Lower lobe of right lung (tissue), 2 donors: ENCODE results near the gene RECQL. TPM values are rescaled to one million over a fixed set of nuclear protein-coding genes. Genes with fewer than 3 reads are reported as not detected.

Experiments
- ATAC-seq, 2 donors: fragments of 200-7000 bp; cut with Tn5 transposase; one replicate each; pipeline ENCODE4 v1.9.1; 2020 to 2022; ENCODE audit warnings: mild to moderate bottlenecking in 2 of 2, moderate library complexity in 2 of 2
- DNase-seq: peaks from one replicate; pipeline ENCODE4 v3.0.0-alpha.2; 2020
- H3K27ac ChIP-seq: fragments of 200-600 bp; one replicate; pipeline ENCODE4 v1.8.0; 2022
- H3K27me3 ChIP-seq: fragments of 200-600 bp; one replicate; pipeline ENCODE4 v1.8.0; 2022; ENCODE audit warnings: low read depth
- H3K36me3 ChIP-seq: fragments of 200-600 bp; one replicate; pipeline ENCODE4 v1.8.0; 2022; ENCODE audit warnings: mild to moderate bottlenecking
- H3K4me1 ChIP-seq: fragments of 200-600 bp; one replicate; pipeline ENCODE4 v1.8.0; 2022
- H3K4me3 ChIP-seq: fragments of 200-600 bp; one replicate; pipeline ENCODE4 v1.8.0; 2022; ENCODE audit warnings: mild to moderate bottlenecking
- H3K9me3 ChIP-seq: fragments of 200-600 bp; one replicate; pipeline ENCODE4 v1.8.0; 2022
- CTCF ChIP-seq: fragments of 200-600 bp; IDR thresholded peaks from one replicate; pipeline ENCODE4 v1.8.0; 2022; ENCODE audit warnings: antibody characterized with exemption, mild to moderate bottlenecking
- intact Hi-C: fragments of 100-400 bp; cut with DNase I; formaldehyde crosslinking; loops from one replicate; pipeline ENCODE4 v1.11.0; 2022
- total RNA-seq: library from RNA; stranded (reverse); fragmentation: NEBNext Ultra II Directional; extraction: Animal tissue kit (Norgen Biotek cat#: 25700); gene quantifications from one replicate; pipeline ENCODE4 v1.2.1, GENCODE V29; 2021
- donor health status: DM: no; HTN: yes; CAD: no; lungs with severe emphysema.

The RECQL gene
- total RNA-seq, 1 donor from 2014 or later = 30.0 TPM

- no peak for TF ChIP-seq CTCF
- ATAC-seq (no peak), DNase-seq (no peak)
- Histone ChIP-seq H3K4me3 (no peak overlapping the region), H3K4me1 (no peaks in the 10 kb centered on the region), H3K27me3 (no peaks in the 10 kb centered on the region), H3K27ac (no peak overlapping the region), H3K9me3 (no peaks in the 10 kb centered on the region), H3K36me3 (no peaks in the 10 kb centered on the region)
- intact Hi-C loops = no loop called here
Observed at GRCh38 chr12:21542403-21542802, 41.0 kb upstream of the RECQL start.

- H3K9me3 ChIP-seq = no peaks in the 10 kb centered on the region
- ATAC-seq (no peak), DNase-seq (no peak)
- H3K4me1 ChIP-seq = no peaks in the 10 kb centered on the region
- no peaks in the 10 kb centered on the region for H3K27me3 ChIP-seq
- no peak overlapping the region for H3K27ac ChIP-seq
- no peak overlapping the region for H3K4me3 ChIP-seq
- intact Hi-C loops = no loop called here
- no peaks in the 10 kb centered on the region for H3K36me3 ChIP-seq
- no peak for TF ChIP-seq CTCF
Observed at GRCh38 chr12:21541773-21542172, 40.3 kb upstream of the RECQL start.

GRCh38 chr12:21539797-21540196 lies 38.4 kb upstream of the RECQL start:
- Histone ChIP-seq H3K9me3 (no peaks in the 10 kb centered on the region), H3K4me3 (no peak overlapping the region), H3K27ac (no peak overlapping the region), H3K27me3 (no peaks in the 10 kb centered on the region), H3K36me3 (no peaks in the 10 kb centered on the region), H3K4me1 (no peaks in the 10 kb centered on the region)
- ATAC-seq (no peak), DNase-seq (no peak)
- no peak for TF ChIP-seq CTCF
- intact Hi-C loops = no loop called here

- no peaks in the 10 kb centered on the region for H3K36me3 ChIP-seq
- no peak overlapping the region for H3K4me3 ChIP-seq
- H3K27ac ChIP-seq = no peak overlapping the region
- H3K9me3 ChIP-seq = no peaks in the 10 kb centered on the region
- ATAC-seq (no peak), DNase-seq (no peak)
- TF ChIP-seq CTCF = no peak
- H3K27me3 ChIP-seq = no peaks in the 10 kb centered on the region
- intact Hi-C loops = no loop called here
- H3K4me1 ChIP-seq = no peaks in the 10 kb centered on the region
Observed at GRCh38 chr12:21538061-21538653, 36.7 kb upstream of the RECQL start.

GRCh38 chr12:21529456-21529855 lies 28.0 kb upstream of the RECQL start:
- intact Hi-C loops = no loop called here
- H3K27me3 ChIP-seq = peaks cover 12% of the 10 kb centered on the region
- no peak for TF ChIP-seq CTCF
- ATAC-seq (no peak), DNase-seq (no peak)
- H3K4me1 ChIP-seq = no peaks in the 10 kb centered on the region
- no peak overlapping the region for H3K4me3 ChIP-seq
- H3K9me3 ChIP-seq = no peaks in the 10 kb centered on the region
- no peaks in the 10 kb centered on the region for H3K36me3 ChIP-seq
- H3K27ac ChIP-seq = no peak overlapping the region
